ENCODE data around the gene ECD. TPM values are rescaled to one million over a fixed set of nuclear protein-coding genes. Genes with fewer than 3 reads are reported as not detected.

The ECD gene
- total and polyA plus RNA-seq, 10 of the 15 experiments (the other 5 are each of a cell fraction or from before 2014, with no cell fraction given), result 27.3 to 61.6 (median 44.0) TPM

- TF ChIP-seq ELK1 (IDR thresholded peaks at IDR 0.05; ENCODE audit: low read depth, low read length) (no peak), BMI1 (IDR thresholded peaks at IDR 0.05; ENCODE audit: borderline replicate concordance) (no peak), PML (IDR thresholded peaks at IDR 0.05; ENCODE audit: low read length) (no peak), POLR2AphosphoS2 (IDR thresholded peaks at IDR 0.05; ENCODE audit: low read depth, low read length) (no peak), MAX (IDR thresholded peaks at IDR 0.05; ENCODE audit: low read depth, low read length) (no peak), CREM (IDR thresholded peaks at IDR 0.05; ENCODE audit: low read depth) (no peak), SMARCA5 (IDR thresholded peaks at IDR 0.05) (no peak), SREBF2 (IDR thresholded peaks at IDR 0.05; ENCODE audit: low read length) (no peak)
Measured at GRCh38 chr10:73136627-73137026, 31.2 kb downstream of the ECD start (continued).

- SMC1A ChIA-PET (ENCODE audit: uncharacterized antibody, unreplicated experiment), result interaction anchor here (0.9 to 2.7 kb wide), 8 partner anchors 10 to 82 kb away, joined by 3 to 14 read pairs (median 5); partner anchors contain the start of gene P4HA1
Measured at GRCh38 chr10:73134727-73135126, 33.1 kb downstream of the ECD start.

More at GRCh38 chr10:73134727-73135126, 33.1 kb downstream of the ECD start:
- no peak for ATAC-seq
- H4K20me1 ChIP-seq (ENCODE audit: control insufficient read depth, insufficient read depth), result no peaks in the 10 kb centered on the region
- no peaks in the 10 kb centered on the region for H3K9me3 ChIP-seq (replicated peaks; ENCODE audit: control insufficient read depth, insufficient read depth, low read length)
- TF ChIP-seq SREBF1 (IDR thresholded peaks at IDR 0.05; ENCODE audit: low read length), result no peak
- no peak for TF ChIP-seq MEF2A (IDR thresholded peaks at IDR 0.05; ENCODE audit: insufficient read depth, low read depth, low read length)
- no peak for TF ChIP-seq ZZZ3 (IDR thresholded peaks at IDR 0.05; ENCODE audit: control insufficient read depth, insufficient read length, low read depth)
- no peak for TF ChIP-seq KDM1A (IDR thresholded peaks at IDR 0.05; ENCODE audit: borderline replicate concordance)
- peaks cover 4% of the 10 kb centered on the region; the same call in 1 of the 2 replicates for H3K4me1 ChIP-seq (ENCODE audit: control insufficient read depth, insufficient read depth, low read length)
- H3K27ac ChIP-seq (ENCODE audit: control insufficient read depth, insufficient read depth), result no peak overlapping the region
- ChIA-PET CTCF (interaction anchor here (0.6 to 3.4 kb wide), 5 partner anchors 24 to 289 kb away, joined by 3 to 11 read pairs (median 4); no protein-coding TSS in a partner anchor), POLR2A (interaction anchor here (0.7 to 2.1 kb wide), 2 partner anchors 34 to 39 kb away, joined by 3 to 9 read pairs; partner anchors contain the start of gene P4HA1), RAD21 (ENCODE audit: unreplicated experiment) (interaction anchor here (1.3 kb wide), 1 partner anchor 40 kb away, joined by 4 read pairs; no protein-coding TSS in a partner anchor)
- 67% methylated on average over 3 of the region's 3 CpGs for WGBS (ENCODE audit: insufficient coverage, insufficient replicate concordance, low lambda C conversion rate, missing lambda C conversion rate)
- no TSS peak for BruUV-seq (replicated peaks)
- no peak for FAIRE-seq
- no peak overlapping the region for H3K4me2 ChIP-seq (ENCODE audit: control insufficient read depth, insufficient read depth)
- no peaks in the 10 kb centered on the region for H3K27me3 ChIP-seq (replicated peaks in 1 of 2; ENCODE audit: control insufficient read depth in 2 of 2, insufficient read depth in 2 of 2, low read length in 1 of 2)
- H3K4me3 ChIP-seq, result no peak overlapping the region
- no peaks in the 10 kb centered on the region for H3K79me2 ChIP-seq (ENCODE audit: control insufficient read depth, insufficient read depth, low read length)
- peaks cover 3 to 33% of the 10 kb centered on the region in 2 experiments; a peak in 3 of 4 replicates for H3K36me3 ChIP-seq (ENCODE audit: control insufficient read depth in 2 of 2, insufficient read depth in 2 of 2, low read length in 1 of 2)
- intact Hi-C loops (cut with micrococcal nuclease; ENCODE audit: unreplicated experiment) (no loop called here), in situ Hi-C loops (cut with MboI) (no loop called here)
- H3K9ac ChIP-seq (ENCODE audit: control insufficient read depth, insufficient read depth, low read length), result no peak overlapping the region
- no peak overlapping the region for H2AFZ ChIP-seq (ENCODE audit: control insufficient read depth, low read depth, low read length)
- no peak for DNase-seq (ENCODE audit: low read depth, low spot score)
